CD4-positive, alpha-beta memory T cell (primary cell): ENCODE measurements around the gene SDC1. TPM values are rescaled to one million over a fixed set of nuclear protein-coding genes. Genes with fewer than 3 reads are reported as not detected.
"Not testable (repeated sequence)": the region's sequence is repeated elsewhere in the genome, so short reads cannot be mapped to it uniquely, and the experiment has no call there.

Experiments used
- CTCF ChIA-PET: fragments of 350-600 bp; sonication (Branson Sonifier 250); formaldehyde crosslinking; loops from one replicate; lab custom pipeline; 2021; ENCODE audit warnings: inconsistent platforms; ENCODE audit not compliant: partially characterized antibody; lab: Charles Lee
- POLR2A ChIA-PET: fragments of 350-600 bp; sonication (Branson Sonifier 250); formaldehyde crosslinking; loops from one replicate; lab custom pipeline; 2021; ENCODE audit not compliant: partially characterized antibody; lab: Charles Lee
- DNase-seq, 5 donors: peaks; one replicate each; pipeline versions ENCODE4 v3.0.0 to v3.0.0-alpha.2; 2020 to 2022; ENCODE audit warnings: mixed read lengths in 1 of 5
- H3K27ac ChIP-seq: one replicate; pipeline ENCODE4 v1.7.0; 2013; ENCODE audit warnings: low read depth, low read length
- H3K27me3 ChIP-seq: 2 replicates; pipeline ENCODE4 v1.7.0; 2013; ENCODE audit warnings: mild to moderate bottlenecking, low read length, moderate library complexity; ENCODE audit not compliant: insufficient read depth
- H3K36me3 ChIP-seq: 2 replicates; pipeline ENCODE4 v1.7.0; 2013; ENCODE audit warnings: mild to moderate bottlenecking, low read length, moderate library complexity; ENCODE audit not compliant: insufficient read depth
- H3K4me1 ChIP-seq: 2 replicates; pipeline ENCODE4 v1.7.0; 2013; ENCODE audit warnings: mild to moderate bottlenecking, low read length, moderate library complexity; ENCODE audit not compliant: insufficient read depth
- H3K4me3 ChIP-seq, 2 donors: one replicate each; pipeline ENCODE4 v1.7.0; 2013; ENCODE audit warnings: low read length in 2 of 2, mild to moderate bottlenecking in 1 of 2
- H3K9me3 ChIP-seq, 2 donors: one replicate each; pipeline ENCODE4 v1.7.0; 2013; ENCODE audit warnings: low read length in 2 of 2, control low read depth in 1 of 2; ENCODE audit not compliant: control insufficient read depth in 1 of 2
- H3K27ac Mint-ChIP-seq, 7 donors: one replicate each; pipeline ENCODE4 v1.8.0; 2020 to 2021; ENCODE audit warnings: mixed read lengths in 7 of 7, mild to moderate bottlenecking in 6 of 7, inconsistent platforms in 3 of 7, moderate library complexity in 3 of 7
- H3K27me3 Mint-ChIP-seq, 2 donors: one replicate each; pipeline ENCODE4 v1.8.0; 2020 to 2021; ENCODE audit warnings: mixed read lengths in 2 of 2
- H3K36me3 Mint-ChIP-seq, 2 donors: one replicate each; pipeline ENCODE4 v1.8.0; 2020 to 2021; ENCODE audit warnings: mixed read lengths in 2 of 2, inconsistent platforms in 1 of 2, mild to moderate bottlenecking in 1 of 2
- H3K4me1 Mint-ChIP-seq, 4 donors: one replicate each; pipeline ENCODE4 v1.8.0; 2020 to 2021; ENCODE audit warnings: mixed read lengths in 4 of 4, mild to moderate bottlenecking in 1 of 4
- H3K4me3 Mint-ChIP-seq, 8 donors: one replicate each; pipeline ENCODE4 v1.8.0; 2020 to 2021; ENCODE audit warnings: mixed read lengths in 8 of 8, mild to moderate bottlenecking in 7 of 8, moderate library complexity in 6 of 8, inconsistent platforms in 3 of 8
- H3K9me3 Mint-ChIP-seq, 8 donors: one replicate each; pipeline ENCODE4 v1.8.0; 2020 to 2021; ENCODE audit warnings: mixed read lengths in 8 of 8, mild to moderate bottlenecking in 5 of 8, inconsistent platforms in 3 of 8, moderate library complexity in 1 of 8
- intact Hi-C: fragments of 100-400 bp; cut with micrococcal nuclease; formaldehyde crosslinking; loops from one replicate; pipeline ENCODE4 v1.15.1; 2023
- polyA plus RNA-seq, 2 donors: library from polyadenylated mRNA; unstranded; fragments of 300-500 nt; fragmentation: Illumina TruSeq; gene quantifications; one replicate each; pipeline ENCODE4 v1.2.3, GENCODE V29; 2021
- total RNA-seq, 2 experiments: library from RNA; stranded (reverse); gene quantifications; one replicate each; pipeline ENCODE4 v1.2.3, GENCODE V29; 2021

The SDC1 gene
- total RNA-seq, result under 1 TPM in 1 of 2 experiments, not detected in 1; 0.09 TPM
- polyA plus RNA-seq, result not detected

DNA sequence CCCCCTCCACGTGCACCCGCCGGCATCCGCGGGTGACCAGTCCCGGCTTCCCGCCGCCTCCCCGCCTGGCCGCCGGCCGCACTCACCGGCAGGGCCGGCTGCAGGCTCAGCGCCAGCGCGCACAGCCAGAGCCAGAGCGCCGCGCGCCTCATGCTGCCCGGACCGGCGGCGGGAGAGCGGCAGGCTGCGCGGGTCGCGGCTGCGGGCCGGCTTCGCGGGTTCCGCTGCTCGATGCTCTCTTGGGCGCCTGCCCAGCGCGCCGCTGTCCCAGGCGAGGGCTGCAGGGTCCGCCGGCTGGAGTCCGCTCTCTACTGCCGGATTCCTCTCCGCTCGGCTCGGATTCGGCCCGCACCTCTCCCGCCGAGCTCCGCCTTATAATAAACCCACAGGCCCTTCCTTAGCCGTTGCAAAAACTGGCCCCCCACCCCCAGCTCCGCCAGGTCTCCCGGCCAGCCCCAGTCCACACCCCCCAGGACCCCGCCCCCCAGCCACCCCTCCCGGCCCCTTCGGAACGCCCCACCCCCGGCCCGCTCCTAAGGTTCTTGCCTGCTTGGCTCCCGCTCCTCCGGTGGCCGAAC lies at the start of gene SDC1:
TSS of gene SDC1 (minus strand) at position 415 of the 578 bp plus-strand sequence. CDS start at position 152, 263 bp downstream.
- ChIA-PET CTCF (no interaction called here), POLR2A (no interaction called here)
- Mint-ChIP-seq H3K27ac (no peak within 1 kb of the TSS), H3K36me3 (no peaks in the 10 kb centered on the region), H3K4me3 (peak within 1 kb of the TSS; percentile 12 to 69 (median 50)), H3K9me3 (peaks cover 0 to 2% (median 0%) of the 10 kb centered on the region in 8 donors), H3K4me1 (peaks cover 2 to 6% (median 3%) of the 10 kb centered on the region in 4 donors), H3K27me3 (peaks cover 39 to 47% of the 10 kb centered on the region in 2 donors)
- Histone ChIP-seq H3K36me3 (no peaks in the 10 kb centered on the region), H3K4me1 (peaks cover 7% of the 10 kb centered on the region), H3K4me3 (no peak within 1 kb of the TSS), H3K27ac (no peak within 1 kb of the TSS), H3K9me3 (no peaks in the 10 kb centered on the region), H3K27me3 (peaks cover 20% of the 10 kb centered on the region)
- intact Hi-C loops, result no loop called here
- DNase-seq, result no peak

GRCh38 chr2:20273042-20273441 lies 48.1 kb upstream of the SDC1 start:
- peaks cover 5% of the 10 kb centered on the region for H3K36me3 ChIP-seq
- no peaks in the 10 kb centered on the region for H3K4me1 ChIP-seq
- Mint-ChIP-seq H3K27me3 (no peaks in the 10 kb centered on the region), H3K36me3 (peaks cover 16 to 48% of the 10 kb centered on the region in 2 donors), H3K27ac (no peak overlapping the region), H3K4me1 (peaks cover 11 to 18% (median 14%) of the 10 kb centered on the region in 4 donors), H3K4me3 (no peak overlapping the region), H3K9me3 (no peaks in the 10 kb centered on the region)
- H3K9me3 ChIP-seq, result no peaks in the 10 kb centered on the region
- H3K4me3 ChIP-seq, result no peak overlapping the region
- POLR2A ChIA-PET, result no interaction called here
- H3K27ac ChIP-seq, result no peak overlapping the region
- DNase-seq, result no peak
- intact Hi-C loops, result loop anchor here (5.0 kb wide), 1 partner anchor 34 kb away; no protein-coding TSS in a partner anchor
- CTCF ChIA-PET, result no interaction called here
- no peaks in the 10 kb centered on the region for H3K27me3 ChIP-seq

GRCh38 chr2:20268317-20268716 lies 43.4 kb upstream of the SDC1 start:
- CTCF ChIA-PET, result interaction anchor here (1.0 to 1.8 kb wide), 3 partner anchors 9 to 63 kb away, joined by 3 read pairs; no protein-coding TSS in a partner anchor

GRCh38 chr2:20267529-20267928 lies 42.6 kb upstream of the SDC1 start:
- intact Hi-C loops, result no loop called here
- Mint-ChIP-seq H3K4me1 (peaks cover 5 to 15% (median 10%) of the 10 kb centered on the region in 4 donors), H3K4me3 (no peak overlapping the region), H3K36me3 (peaks cover 10 to 49% of the 10 kb centered on the region in 2 donors), H3K9me3 (no peaks in the 10 kb centered on the region), H3K27me3 (no peaks in the 10 kb centered on the region), H3K27ac (peak overlapping the region in 2 of 7 donors; percentile 7 to 36)
- peaks cover 2% of the 10 kb centered on the region for H3K36me3 ChIP-seq
- no peaks in the 10 kb centered on the region for H3K9me3 ChIP-seq
- no peaks in the 10 kb centered on the region for H3K4me1 ChIP-seq
- no peak overlapping the region for H3K27ac ChIP-seq
- no peak for DNase-seq
- ChIA-PET CTCF (no interaction called here), POLR2A (interaction anchor here (1.7 kb wide), 1 partner anchor 22 kb away, joined by 3 read pairs; no protein-coding TSS in a partner anchor)
- H3K27me3 ChIP-seq, result no peaks in the 10 kb centered on the region
- H3K4me3 ChIP-seq, result no peak overlapping the region

More at GRCh38 chr2:20268317-20268716, 43.4 kb upstream of the SDC1 start:
- H3K27me3 ChIP-seq, H3K4me1 ChIP-seq, H3K9me3 Mint-ChIP-seq, H3K4me3 ChIP-seq, intact Hi-C loops, H3K9me3 ChIP-seq, H3K36me3 ChIP-seq, H3K27ac Mint-ChIP-seq, H3K27ac ChIP-seq, H3K4me3 Mint-ChIP-seq, H3K27me3 Mint-ChIP-seq, DNase-seq: not testable (repeated sequence)
- H3K4me1 Mint-ChIP-seq, result peaks cover 5 to 15% (median 10%) of the 10 kb centered on the region in 4 donors
- H3K36me3 Mint-ChIP-seq, result peaks cover 11 to 49% of the 10 kb centered on the region in 2 donors
- POLR2A ChIA-PET, result interaction anchor here (1.7 kb wide), 1 partner anchor 23 kb away, joined by 3 read pairs; no protein-coding TSS in a partner anchor

GRCh38 chr2:20264629-20265028 lies 39.7 kb upstream of the SDC1 start:
- Mint-ChIP-seq H3K4me3 (no peak overlapping the region), H3K9me3 (no peaks in the 10 kb centered on the region), H3K4me1 (peaks cover 0 to 11% (median 5%) of the 10 kb centered on the region in 4 donors), H3K36me3 (peaks cover 6 to 47% of the 10 kb centered on the region in 2 donors), H3K27me3 (no peaks in the 10 kb centered on the region), H3K27ac (peak overlapping the region in 1 of 7 donors; percentile 44)
- no peak overlapping the region for H3K27ac ChIP-seq
- H3K9me3 ChIP-seq, result no peaks in the 10 kb centered on the region
- H3K27me3 ChIP-seq, result no peaks in the 10 kb centered on the region
- POLR2A ChIA-PET, result no interaction called here
- CTCF ChIA-PET, result interaction anchor here (1.3 to 2.0 kb wide), 4 partner anchors 12 to 61 kb away, joined by 3 to 5 read pairs (median 4); no protein-coding TSS in a partner anchor
- intact Hi-C loops, result no loop called here
- no peak overlapping the region for H3K4me3 ChIP-seq
- no peaks in the 10 kb centered on the region for H3K4me1 ChIP-seq
- H3K36me3 ChIP-seq, result peaks cover 24% of the 10 kb centered on the region
- DNase-seq, result no peak

DNA sequence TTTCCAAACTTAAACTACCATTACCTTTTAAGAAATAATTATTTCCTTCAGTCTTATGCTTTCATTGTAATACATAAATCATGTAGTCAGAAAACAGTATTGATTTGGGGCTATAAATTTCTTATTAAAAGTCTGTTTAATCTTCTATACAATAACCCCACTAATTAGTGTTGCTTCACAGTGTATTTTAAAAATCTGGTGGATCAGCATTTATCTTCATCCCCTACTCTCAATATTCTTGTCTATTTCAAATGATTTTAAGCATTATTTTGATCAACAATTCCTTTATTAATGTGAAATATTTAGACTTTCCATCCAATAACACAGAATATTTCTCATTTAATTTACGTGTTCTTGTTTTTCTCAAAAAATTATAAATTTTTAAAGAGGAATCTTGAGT lies 32.5 kb upstream of the SDC1 start:
- no peaks in the 10 kb centered on the region for H3K4me1 ChIP-seq
- H3K4me3 ChIP-seq, result no peak overlapping the region
- Mint-ChIP-seq H3K36me3 (peaks cover 28 to 64% of the 10 kb centered on the region in 2 donors), H3K27ac (no peak overlapping the region), H3K4me3 (no peak overlapping the region), H3K9me3 (no peaks in the 10 kb centered on the region), H3K4me1 (peaks cover 0 to 2% (median 0%) of the 10 kb centered on the region in 4 donors), H3K27me3 (no peaks in the 10 kb centered on the region)
- ChIA-PET POLR2A (no interaction called here), CTCF (interaction anchor here (0.7 kb wide), 1 partner anchor 183 kb away, joined by 3 read pairs; no protein-coding TSS in a partner anchor)
- H3K27ac ChIP-seq, result no peak overlapping the region
- intact Hi-C loops, result loop anchor here (5.0 kb wide), 1 partner anchor 70 kb away; no protein-coding TSS in a partner anchor
- H3K9me3 ChIP-seq, result no peaks in the 10 kb centered on the region
- H3K36me3 ChIP-seq, result peaks cover 61% of the 10 kb centered on the region
- no peaks in the 10 kb centered on the region for H3K27me3 ChIP-seq
- DNase-seq, result no peak

DNA sequence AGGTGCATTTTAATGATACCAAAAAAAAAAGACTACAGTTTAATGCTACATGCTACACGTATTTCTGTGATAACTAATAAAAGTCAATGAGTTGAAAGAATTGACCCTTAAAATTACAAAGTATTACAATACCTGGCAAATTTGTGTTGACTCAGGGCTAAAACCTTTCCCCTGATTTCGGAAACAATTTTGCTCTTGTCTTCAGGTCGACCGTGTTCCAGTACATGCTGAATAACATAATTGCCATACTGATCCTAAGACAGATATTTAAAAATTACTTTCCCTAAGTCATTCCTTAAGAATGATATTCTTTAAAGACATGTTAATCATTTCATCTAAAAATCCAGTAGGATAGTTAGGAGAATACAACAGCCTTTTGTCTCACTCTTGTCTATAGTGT lies 29.8 kb upstream of the SDC1 start:
- Histone ChIP-seq H3K36me3 (peaks cover 59% of the 10 kb centered on the region), H3K4me1 (no peaks in the 10 kb centered on the region), H3K27me3 (no peaks in the 10 kb centered on the region), H3K27ac (no peak overlapping the region), H3K9me3 (no peaks in the 10 kb centered on the region), H3K4me3 (no peak overlapping the region)
- intact Hi-C loops, result loop anchor here (5.0 kb wide), 1 partner anchor 73 kb away; no protein-coding TSS in a partner anchor
- DNase-seq, result no peak
- Mint-ChIP-seq H3K27me3 (no peaks in the 10 kb centered on the region), H3K27ac (no peak overlapping the region), H3K36me3 (peaks cover 39 to 76% of the 10 kb centered on the region in 2 donors), H3K4me3 (no peak overlapping the region), H3K9me3 (no peaks in the 10 kb centered on the region), H3K4me1 (peaks cover 0 to 2% (median 0%) of the 10 kb centered on the region in 4 donors)
- CTCF ChIA-PET, result no interaction called here
- POLR2A ChIA-PET, result no interaction called here
